ENCODE measurements around the gene SLC39A9. TPM values are rescaled to one million over a fixed set of nuclear protein-coding genes. Genes with fewer than 3 reads are reported as not detected.

SLC39A9 gene
- total RNA-seq, 1 experiment from 2014 or later: 39.8 TPM

GRCh38 chr14:69355607-69356281, 42.7 kb upstream of the SLC39A9 start:
- no peak overlapping the region for H3K4me2 ChIP-seq (ENCODE audit: insufficient read depth, insufficient read length, low read length)
- H2AFZ ChIP-seq (ENCODE audit: low read length): no peak overlapping the region
- WGBS (ENCODE audit: extremely low coverage, insufficient read length, low lambda C conversion rate): no CpG with 5 or more reads among the region's 6 CpGs

More at GRCh38 chr14:69355607-69356281, 42.7 kb upstream of the SLC39A9 start:
- Histone ChIP-seq H2BK20ac (ENCODE audit: low read depth, low read length, poor library complexity, severe bottlenecking) (no peak overlapping the region), H3K4ac (ENCODE audit: low read depth, low read length) (no peak overlapping the region), H4K20me1 (ENCODE audit: control insufficient read depth, insufficient read depth, insufficient read length) (no peaks in the 10 kb centered on the region), H2BK12ac (ENCODE audit: insufficient read length, low read depth, low read length) (no peak overlapping the region), H3K56ac (ENCODE audit: insufficient read length, low read depth, low read length) (no peak overlapping the region), H2BK5ac (ENCODE audit: insufficient read length, low read length) (no peak overlapping the region), H3K79me1 (ENCODE audit: insufficient read depth, low read depth, low read length, poor library complexity, severe bottlenecking) (no peaks in the 10 kb centered on the region), H3K18ac (ENCODE audit: insufficient read length, low read depth, low read length) (no peak overlapping the region), H4K5ac (ENCODE audit: insufficient read length, low read depth, low read length) (no peak overlapping the region), H3K27ac (ENCODE audit: insufficient read length, low read depth, low read length) (no peak overlapping the region), H4K91ac (ENCODE audit: insufficient read length, low read depth, low read length) (no peak overlapping the region), H3K23ac (ENCODE audit: insufficient read length, low read depth, low read length) (no peak overlapping the region), H4K8ac (replicated peaks; ENCODE audit: insufficient read length, low read depth, low read length) (no peak overlapping the region), H3K4me1 (ENCODE audit: insufficient read depth, low read length) (no peaks in the 10 kb centered on the region), H2BK120ac (ENCODE audit: low read depth, low read length, poor library complexity, severe bottlenecking) (no peak overlapping the region), H3T11ph (ENCODE audit: low read length) (no peak overlapping the region), H3K14ac (ENCODE audit: insufficient read depth, low read length) (no peak overlapping the region), H3K79me2 (ENCODE audit: insufficient read depth, low read length) (no peaks in the 10 kb centered on the region), H3K9me3 (ENCODE audit: control insufficient read depth, low read depth, low read length) (no peaks in the 10 kb centered on the region), H3K27me3 (ENCODE audit: insufficient read depth, low read length) (no peaks in the 10 kb centered on the region), H2BK15ac (ENCODE audit: low read depth, low read length) (no peak overlapping the region), H3K23me2 (ENCODE audit: insufficient read length, low read depth, low read length, poor library complexity, severe bottlenecking) (no peaks in the 10 kb centered on the region), H3K9ac (ENCODE audit: extremely low read depth, insufficient read length, low read length) (no peak overlapping the region), H2AK5ac (ENCODE audit: insufficient read length, low read length) (no peak overlapping the region)
- no peak for DNase-seq
- Mint-ChIP-seq H3K4me1 (peaks cover 10 to 13% of the 10 kb centered on the region in 2 experiments), H3K4me3 (no peak overlapping the region), H3K27me3 (ENCODE audit: low read depth) (no peaks in the 10 kb centered on the region; the same call in 1 of the 2 replicates), H3K27ac (no peak overlapping the region), H3K36me3 (ENCODE audit: insufficient read depth in 1 of 3, low read depth in 3 of 3) (no peaks in the 10 kb centered on the region), H3K9me3 (no peaks in the 10 kb centered on the region)
- no peak for TF ChIP-seq CTCF (conservative IDR thresholded peaks at IDR 0.05)
